HUES6 (cell line): ENCODE data around the gene CC2D1A.

ENCODE experiments used
- H3K27ac ChIP-seq: 2 replicates; pipeline ENCODE4 v1.7.0; 2013; ENCODE audit warnings: low read depth, mild to moderate bottlenecking, low read length, inconsistent platforms
- H3K27me3 ChIP-seq: 2 replicates; pipeline ENCODE4 v1.6.1; 2013; ENCODE audit warnings: low read length; ENCODE audit not compliant: control insufficient read depth, insufficient read depth
- H3K36me3 ChIP-seq: 2 replicates; pipeline ENCODE4 v1.6.1; 2013; ENCODE audit warnings: low read length; ENCODE audit not compliant: control insufficient read depth, insufficient read depth
- H3K4me1 ChIP-seq: 2 replicates; pipeline ENCODE4 v1.6.1; 2013; ENCODE audit warnings: low read length; ENCODE audit not compliant: control insufficient read depth, insufficient read depth
- H3K4me3 ChIP-seq: 2 replicates; pipeline ENCODE4 v1.5.1; 2013; ENCODE audit warnings: low read depth, low read length
- H3K9ac ChIP-seq: one replicate; pipeline ENCODE4 v1.6.1; 2013; ENCODE audit warnings: mild to moderate bottlenecking, low read length
- H3K9me3 ChIP-seq: 2 replicates; pipeline ENCODE4 v1.6.1; 2013; ENCODE audit warnings: low read depth, low read length; ENCODE audit not compliant: control insufficient read depth, insufficient read depth

CC2D1A gene

DNA sequence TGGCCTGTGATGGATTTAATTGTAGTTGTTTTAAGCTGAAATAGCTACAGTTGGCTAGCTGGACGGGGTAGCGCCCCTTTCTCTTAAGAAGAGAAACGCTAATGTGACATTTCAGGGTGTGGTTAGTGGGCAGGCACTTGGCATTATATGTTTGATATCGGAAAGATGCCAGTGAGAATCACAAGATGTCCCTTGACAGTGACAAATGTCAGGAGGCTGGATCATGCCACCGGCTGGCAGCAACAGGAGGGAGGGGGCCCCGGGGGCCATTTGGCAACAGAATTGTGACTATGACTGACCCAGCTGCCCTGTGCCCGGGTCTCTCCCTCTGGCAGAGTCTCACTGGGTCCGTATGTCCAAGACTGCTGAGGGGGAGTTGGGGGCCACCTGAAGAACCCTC lies 51.0 kb downstream of the CC2D1A start:
- H3K27ac ChIP-seq: no peak overlapping the region
- no peaks in the 10 kb centered on the region for H3K9me3 ChIP-seq
- no peaks in the 10 kb centered on the region for H3K27me3 ChIP-seq
- H3K36me3 ChIP-seq: peaks cover 66% of the 10 kb centered on the region
- no peak overlapping the region for H3K9ac ChIP-seq
- no peak overlapping the region for H3K4me3 ChIP-seq
- peaks cover 7% of the 10 kb centered on the region; the same call in 1 of the 2 replicates for H3K4me1 ChIP-seq

DNA sequence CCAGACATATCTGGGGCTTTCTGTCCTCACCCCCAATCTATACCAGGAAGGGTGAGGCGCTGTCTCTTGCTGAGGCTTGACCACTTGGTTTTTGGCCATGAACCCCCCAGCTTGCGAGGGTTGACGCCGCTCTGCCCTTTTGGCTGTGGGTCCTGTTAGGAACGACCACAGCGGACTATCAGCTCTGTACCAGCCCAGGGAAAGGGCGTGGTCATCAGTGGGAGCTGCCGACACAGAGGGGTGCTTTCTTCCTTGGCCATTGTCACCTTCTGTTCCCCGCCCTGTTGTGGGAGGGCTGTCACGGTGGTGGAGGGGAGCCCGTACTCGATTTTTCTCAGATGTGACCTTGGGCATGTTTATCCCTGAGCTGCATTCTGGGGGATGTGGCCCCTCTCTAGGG lies 52.0 kb downstream of the CC2D1A start:
- Histone ChIP-seq H3K27ac (no peak overlapping the region), H3K27me3 (peaks cover 4% of the 10 kb centered on the region; the same call in 1 of the 2 replicates), H3K4me3 (no peak overlapping the region), H3K9me3 (no peaks in the 10 kb centered on the region), H3K9ac (no peak overlapping the region), H3K4me1 (peaks cover 12% of the 10 kb centered on the region; the same call in 1 of the 2 replicates), H3K36me3 (peaks cover 66% of the 10 kb centered on the region)

DNA sequence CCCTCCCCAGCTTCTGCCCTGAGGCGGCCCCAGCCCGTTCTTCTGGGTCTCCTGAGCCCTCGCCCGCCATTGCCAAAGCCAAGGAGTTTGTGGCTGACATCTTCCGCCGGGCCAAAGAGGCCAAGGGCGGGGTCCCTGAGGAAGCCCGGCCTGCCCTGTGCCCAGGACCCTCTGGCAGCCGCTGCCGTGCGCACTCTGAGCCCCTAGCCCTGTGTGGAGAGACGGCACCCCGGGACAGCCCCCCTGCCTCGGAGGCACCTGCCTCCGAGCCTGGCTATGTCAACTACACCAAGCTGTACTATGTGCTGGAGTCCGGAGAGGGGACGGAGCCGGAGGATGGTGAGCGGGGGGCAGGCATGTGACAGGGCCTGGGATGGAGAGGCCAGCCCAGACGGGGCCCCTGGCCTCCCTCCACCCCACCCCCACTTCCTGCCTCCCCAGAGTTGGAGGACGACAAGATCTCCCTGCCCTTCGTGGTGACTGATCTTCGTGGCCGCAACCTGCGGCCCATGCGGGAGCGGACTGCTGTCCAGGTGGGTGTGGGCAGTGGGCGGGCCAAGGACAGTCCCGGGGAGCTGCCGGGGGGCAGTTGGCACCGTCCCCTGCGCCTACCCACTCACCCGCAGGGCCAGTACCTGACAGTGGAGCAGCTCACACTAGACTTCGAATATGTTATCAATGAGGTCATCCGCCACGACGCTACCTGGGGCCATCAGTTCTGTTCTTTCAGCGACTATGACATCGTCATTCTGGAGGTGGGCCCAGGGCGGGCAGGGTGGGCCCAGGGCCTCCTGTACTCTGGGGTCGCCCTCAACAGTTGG lies 53.4 kb downstream of the CC2D1A start:
- Histone ChIP-seq H3K4me3 (no peak overlapping the region), H3K27me3 (peaks cover 5% of the 10 kb centered on the region; the same call in 1 of the 2 replicates), H3K9ac (no peak overlapping the region), H3K36me3 (peaks cover 62% of the 10 kb centered on the region), H3K9me3 (no peaks in the 10 kb centered on the region), H3K27ac (no peak overlapping the region), H3K4me1 (peaks cover 11% of the 10 kb centered on the region; the same call in 1 of the 2 replicates)

DNA sequence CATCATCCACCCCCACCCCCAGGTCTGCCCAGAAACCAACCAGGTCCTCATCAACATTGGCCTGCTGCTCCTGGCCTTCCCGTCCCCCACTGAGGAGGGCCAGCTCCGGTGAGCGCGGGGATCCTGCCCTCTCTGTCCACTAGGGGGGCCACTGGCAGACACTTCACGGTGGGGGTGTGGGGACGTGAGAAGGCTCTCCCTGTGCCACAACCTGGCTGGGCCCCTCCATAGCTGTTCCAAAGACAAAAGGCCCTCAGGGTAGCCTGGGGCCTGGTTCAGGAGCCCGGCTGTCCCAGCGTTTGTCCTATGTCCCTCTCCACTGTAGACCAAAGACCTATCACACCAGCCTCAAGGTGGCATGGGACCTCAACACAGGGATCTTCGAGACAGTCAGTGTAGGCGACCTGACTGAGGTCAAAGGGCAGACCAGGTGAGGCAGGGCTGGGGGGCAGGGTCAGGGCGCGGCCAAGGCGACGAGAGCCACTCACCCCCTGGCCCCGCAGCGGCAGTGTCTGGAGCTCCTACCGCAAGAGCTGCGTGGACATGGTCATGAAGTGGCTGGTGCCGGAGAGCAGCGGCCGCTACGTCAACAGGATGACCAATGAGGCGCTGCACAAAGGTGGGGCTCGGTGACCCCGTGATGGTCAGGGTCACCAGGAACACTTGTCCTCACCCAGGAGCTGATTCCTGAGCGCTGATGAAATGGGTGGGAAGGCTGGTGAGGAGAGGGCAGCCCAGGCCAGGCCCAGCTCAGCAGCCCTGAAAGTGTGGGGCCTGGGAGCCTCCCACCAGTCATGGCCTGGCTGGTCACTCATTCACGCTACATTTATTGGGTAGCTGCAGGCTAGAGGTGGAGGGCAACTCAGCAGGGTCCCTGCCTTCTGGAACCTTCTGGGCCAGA lies 54.2 kb downstream of the CC2D1A start:
- peaks cover 5% of the 10 kb centered on the region; the same call in 1 of the 2 replicates for H3K27me3 ChIP-seq
- peaks cover 55% of the 10 kb centered on the region for H3K36me3 ChIP-seq
- H3K9me3 ChIP-seq: no peaks in the 10 kb centered on the region
- no peak overlapping the region for H3K4me3 ChIP-seq
- no peak overlapping the region for H3K27ac ChIP-seq
- H3K4me1 ChIP-seq: peaks cover 11% of the 10 kb centered on the region; the same call in 1 of the 2 replicates
- H3K9ac ChIP-seq: no peak overlapping the region

DNA sequence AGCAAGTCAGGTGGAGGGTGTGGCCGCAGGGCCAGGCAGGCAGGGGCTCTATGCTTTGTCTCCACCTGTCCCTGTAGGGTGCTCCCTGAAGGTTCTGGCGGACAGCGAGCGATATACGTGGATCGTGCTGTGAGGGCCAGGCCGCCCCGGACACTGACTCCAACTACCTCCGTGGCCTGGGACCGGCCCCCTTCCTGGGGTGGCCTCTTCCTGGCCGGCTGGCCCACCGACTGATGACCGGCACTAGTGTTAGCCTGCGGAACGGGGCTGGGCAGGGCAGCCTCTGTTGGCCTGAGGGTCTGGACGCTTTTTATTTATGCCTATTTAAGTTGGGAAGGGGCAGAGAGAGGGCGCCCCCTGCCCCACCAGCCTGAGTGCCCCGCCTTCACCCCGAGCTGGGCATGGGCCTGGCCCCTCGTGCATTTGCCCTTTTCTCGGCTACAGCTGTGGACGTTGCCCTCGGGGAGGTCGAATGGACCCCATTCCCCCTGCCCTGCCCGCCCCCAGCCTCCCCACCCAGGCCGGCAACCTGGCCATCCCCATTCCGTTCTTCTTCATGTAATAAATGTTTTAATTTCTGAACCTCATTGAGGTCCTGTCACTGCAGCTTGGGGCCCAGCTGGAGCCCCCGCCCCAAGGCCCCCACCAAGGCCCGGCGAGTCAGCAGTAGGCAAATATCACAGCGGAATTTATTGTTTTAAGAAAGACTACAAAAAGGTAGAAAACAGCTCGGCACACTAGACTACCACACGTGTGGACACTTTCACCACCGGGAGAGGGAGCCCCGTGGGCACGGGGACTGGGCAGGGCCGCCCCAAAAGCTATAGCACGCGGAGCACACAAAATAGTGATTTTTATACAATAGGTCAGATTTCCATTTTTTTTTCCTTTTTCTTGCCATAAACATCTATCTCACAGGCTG lies 55.1 kb downstream of the CC2D1A start:
- peaks cover 11% of the 10 kb centered on the region; the same call in 1 of the 2 replicates for H3K4me1 ChIP-seq
- H3K9ac ChIP-seq: no peak overlapping the region
- no peak overlapping the region for H3K27ac ChIP-seq
- H3K27me3 ChIP-seq: peaks cover 5% of the 10 kb centered on the region; the same call in 1 of the 2 replicates
- no peak overlapping the region for H3K4me3 ChIP-seq
- H3K36me3 ChIP-seq: peaks cover 53% of the 10 kb centered on the region
- no peaks in the 10 kb centered on the region for H3K9me3 ChIP-seq

DNA sequence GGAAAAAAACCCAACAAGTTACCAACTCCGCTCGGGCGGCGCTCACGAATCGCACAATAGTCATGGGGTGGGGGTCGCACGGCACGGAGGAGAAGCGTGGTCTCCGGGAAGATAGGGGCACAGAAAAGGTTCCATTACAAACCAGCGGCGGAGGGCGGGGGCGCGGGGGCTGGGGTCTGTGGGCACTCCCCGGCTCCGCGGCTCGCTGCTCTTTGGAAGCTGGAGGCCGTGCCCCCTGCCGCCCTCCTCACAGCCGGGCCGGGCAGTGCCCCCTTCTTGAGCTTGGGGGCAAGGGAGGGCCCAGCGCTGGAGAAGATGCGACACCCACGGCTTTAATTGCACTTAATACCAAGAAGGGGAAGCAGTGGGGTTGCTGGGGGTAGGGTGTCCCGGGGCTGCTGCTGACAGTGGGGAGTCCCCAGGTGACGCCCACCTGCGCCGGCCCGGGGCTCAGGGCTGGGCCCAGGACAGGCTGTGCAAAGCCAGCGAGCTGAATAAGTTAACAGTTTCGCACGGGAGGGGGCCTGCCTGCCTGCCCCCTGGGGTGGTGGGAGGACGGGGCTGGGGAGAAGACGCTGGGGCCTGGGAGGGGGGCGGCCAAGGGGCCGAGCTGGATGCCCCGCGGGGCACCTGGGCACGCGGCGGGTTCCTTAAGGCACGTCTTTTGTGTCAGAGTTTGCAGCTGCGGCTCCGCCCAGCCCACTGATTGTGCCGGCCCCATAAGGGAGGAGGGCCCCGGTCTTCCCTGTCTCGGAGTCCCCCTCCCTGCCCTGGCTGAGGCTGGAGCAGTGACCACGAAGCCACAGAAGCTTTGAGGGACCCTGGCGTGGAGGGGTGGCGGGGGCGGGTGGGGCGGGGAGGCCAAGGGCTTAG lies 56.1 kb downstream of the CC2D1A start:
- H3K4me3 ChIP-seq: peak overlapping the region; percentile 67
- H3K36me3 ChIP-seq: peaks cover 53% of the 10 kb centered on the region
- no peak overlapping the region for H3K9ac ChIP-seq
- peaks cover 11% of the 10 kb centered on the region; the same call in 1 of the 2 replicates for H3K4me1 ChIP-seq
- H3K27me3 ChIP-seq: peaks cover 5% of the 10 kb centered on the region; the same call in 1 of the 2 replicates
- no peak overlapping the region for H3K27ac ChIP-seq
- no peaks in the 10 kb centered on the region for H3K9me3 ChIP-seq

DNA sequence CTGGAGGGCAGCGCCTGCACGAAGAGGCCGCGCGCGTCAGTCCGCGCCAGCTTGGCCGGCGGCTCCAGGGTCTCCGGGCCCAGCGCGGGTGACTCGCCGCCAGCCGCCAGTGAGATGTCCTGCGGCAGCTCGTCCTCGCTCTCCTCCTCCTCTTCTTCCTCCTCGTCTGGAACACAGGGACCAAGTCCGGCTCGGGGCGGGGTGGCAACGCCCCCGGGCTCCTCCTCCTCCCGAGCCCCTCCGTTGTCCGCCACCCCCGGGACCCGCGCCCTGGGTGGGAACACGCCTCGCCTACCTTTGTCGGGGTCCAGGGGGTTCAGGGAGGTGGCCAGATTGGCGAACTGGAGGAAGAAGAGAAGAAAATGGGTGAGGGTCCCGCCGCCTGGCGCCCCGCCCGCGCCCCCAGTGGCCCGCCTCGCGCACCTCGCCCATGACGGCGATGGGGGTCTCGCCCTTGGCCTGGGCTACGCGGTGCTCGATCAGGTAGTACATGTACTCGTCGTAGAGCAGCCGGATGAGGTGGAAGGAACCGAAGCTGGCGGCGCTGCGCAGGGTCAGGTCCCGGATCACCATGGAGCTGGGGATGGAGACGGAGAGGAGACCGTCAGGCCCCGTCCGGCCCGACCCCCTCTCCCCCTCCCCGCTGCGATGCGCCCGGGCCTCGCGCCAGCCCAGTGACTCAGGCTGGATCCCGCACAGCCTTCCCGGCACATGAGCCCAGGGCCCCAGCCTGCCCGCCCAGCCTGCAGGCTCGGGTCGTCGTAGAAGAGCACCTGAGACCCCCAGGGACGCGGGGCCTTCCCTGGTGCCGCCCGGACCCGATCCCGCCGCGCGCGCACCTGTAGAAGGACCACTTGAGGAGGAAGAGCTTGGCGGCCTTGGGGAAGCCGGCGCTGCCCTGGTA lies 57.0 kb downstream of the CC2D1A start:
- Histone ChIP-seq H3K36me3 (peaks cover 51% of the 10 kb centered on the region), H3K9ac (peak overlapping the region; percentile 55), H3K9me3 (no peaks in the 10 kb centered on the region), H3K27me3 (peaks cover 5% of the 10 kb centered on the region; the same call in 1 of the 2 replicates), H3K27ac (no peak overlapping the region), H3K4me1 (peaks cover 11% of the 10 kb centered on the region; the same call in 1 of the 2 replicates), H3K4me3 (peak overlapping the region; percentile 67)

DNA sequence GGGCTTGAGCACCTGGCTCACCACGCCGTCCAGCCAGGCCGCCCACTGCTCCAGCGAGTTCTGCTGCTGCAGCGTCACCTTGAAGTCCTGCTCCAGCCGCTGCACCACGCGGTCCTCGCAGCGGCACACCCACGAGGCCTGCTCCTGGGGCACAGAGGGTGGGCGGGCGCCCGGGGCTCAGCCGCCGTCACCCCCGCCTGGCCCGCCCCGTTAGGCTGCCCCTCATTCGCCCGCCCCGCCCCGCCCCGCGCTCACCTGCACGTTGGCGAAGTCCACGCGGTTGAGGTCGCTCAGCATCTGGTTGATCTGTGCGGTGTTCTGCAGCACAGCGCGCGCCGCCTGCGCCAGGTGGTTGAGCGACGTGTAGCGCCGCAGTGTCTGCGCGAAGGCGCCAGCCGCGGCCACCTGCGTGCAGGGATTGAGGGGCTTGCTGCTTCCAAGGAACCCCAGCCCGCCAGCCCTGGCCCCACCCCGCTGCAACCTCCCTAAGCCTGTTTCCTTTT lies 57.7 kb downstream of the CC2D1A start:
- no peaks in the 10 kb centered on the region for H3K9me3 ChIP-seq
- H3K27me3 ChIP-seq: peaks cover 5% of the 10 kb centered on the region; the same call in 1 of the 2 replicates
- peak overlapping the region; percentile 48 for H3K9ac ChIP-seq
- H3K4me1 ChIP-seq: peaks cover 11% of the 10 kb centered on the region; the same call in 1 of the 2 replicates
- H3K27ac ChIP-seq: no peak overlapping the region
- peak overlapping the region; percentile 67 for H3K4me3 ChIP-seq
- H3K36me3 ChIP-seq: peaks cover 50% of the 10 kb centered on the region

DNA sequence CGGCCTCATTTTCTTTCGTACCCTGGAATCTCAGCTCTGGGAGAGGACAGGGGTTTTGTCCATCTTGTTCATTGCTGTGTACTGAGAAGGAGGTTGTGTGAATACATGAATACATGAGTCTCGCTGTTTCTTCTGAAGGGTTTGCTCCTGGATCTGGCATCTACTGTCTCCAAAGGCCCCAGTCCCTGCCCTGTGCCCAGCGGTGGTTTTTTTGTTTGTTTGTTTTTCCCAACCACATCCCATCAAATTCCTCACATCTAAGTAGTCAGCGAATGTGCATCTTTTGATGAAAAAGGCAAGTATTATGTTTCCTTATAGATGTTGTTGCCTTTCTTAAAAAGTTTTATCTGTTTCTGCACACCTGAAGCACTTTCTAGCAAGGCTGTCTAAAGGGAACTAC lies 58.8 kb downstream of the CC2D1A start:
- no peak overlapping the region for H3K4me3 ChIP-seq
- peaks cover 5% of the 10 kb centered on the region; the same call in 1 of the 2 replicates for H3K27me3 ChIP-seq
- no peak overlapping the region for H3K27ac ChIP-seq
- H3K9me3 ChIP-seq: no peaks in the 10 kb centered on the region
- peaks cover 11% of the 10 kb centered on the region; the same call in 1 of the 2 replicates for H3K4me1 ChIP-seq
- no peak overlapping the region for H3K9ac ChIP-seq
- H3K36me3 ChIP-seq: peaks cover 51% of the 10 kb centered on the region
